A549 (cell line): Measurements from ENCODE around the gene CGB7.

Experiments
- CEBPB ChIP-seq, 2 experiments: fragments of >200 bp in 1 of 2; sonication (Bioruptor Twin) in 1 of 2; formaldehyde crosslinking in 1 of 2; IDR thresholded peaks; 2 replicates each; pipeline ENCODE4 v1.6.1; 2012 to 2016
- CTCF ChIP-seq: fragments of >200 bp; sonication (Bioruptor Twin); formaldehyde crosslinking; IDR thresholded peaks from 3 replicates; pipeline ENCODE4 v1.5.1; 2016
- ESRRA ChIP-seq: fragments of 150-350 bp; IDR thresholded peaks from 2 replicates; pipeline ENCODE4 v1.6.1; 2014; ENCODE audit warnings: mild to moderate bottlenecking, low read length, borderline replicate concordance
- FOSL2 ChIP-seq, 2 experiments: fragments of 450-650 bp in 1 of 2; fragments of >200 bp in 1 of 2; sonication (Bioruptor Twin) in 1 of 2; formaldehyde crosslinking; IDR thresholded peaks; 2 replicates each; pipeline versions ENCODE4 v1.5.0 to v1.6.1; 2016 to 2020; ENCODE audit warnings: mild to moderate bottlenecking in 1 of 2, moderate library complexity in 1 of 2
- JUN ChIP-seq, 2 experiments: fragments of >200 bp; sonication (Bioruptor Twin); formaldehyde crosslinking; IDR thresholded peaks; 2 replicates in 1 of 2; 3 replicates in 1 of 2; pipeline ENCODE4 v1.6.1; 2016 to 2017
- KDM5A ChIP-seq: fragments of 200-600 bp; sonication (generic); IDR thresholded peaks from 2 replicates; pipeline ENCODE4 v1.6.1; 2016; ENCODE audit warnings: antibody characterized with exemption, mild to moderate bottlenecking
- MAZ ChIP-seq: fragments of 150-350 bp; IDR thresholded peaks from 2 replicates; pipeline ENCODE4 v1.6.1; 2014; ENCODE audit warnings: antibody characterized with exemption, low read depth, low read length, borderline replicate concordance
- NPAS2 ChIP-seq: fragments of 250-450 bp; sonication (Bioruptor Pico); IDR thresholded peaks from 2 replicates; pipeline ENCODE4 v1.8.0; 2022; ENCODE audit warnings: mild to moderate bottlenecking, moderate library complexity, borderline replicate concordance
- PBX3 ChIP-seq: IDR thresholded peaks from 2 replicates; pipeline ENCODE4 v1.6.1; 2012
- PHF8 ChIP-seq: fragments of 200-600 bp; sonication (generic); IDR thresholded peaks from 2 replicates; pipeline ENCODE4 v1.6.1; 2016; ENCODE audit warnings: low read depth, mild to moderate bottlenecking, antibody characterized with exemption, moderate library complexity, borderline replicate concordance
- POLR2A ChIP-seq: IDR thresholded peaks from 2 replicates; pipeline ENCODE4 v1.6.1; 2012; ENCODE audit warnings: mild to moderate bottlenecking, low read length
- RAD21 ChIP-seq, 2 experiments: fragments of >200 bp in 1 of 2; sonication (Bioruptor Twin) in 1 of 2; formaldehyde crosslinking in 1 of 2; IDR thresholded peaks in 1 of 2; conservative IDR thresholded peaks in 1 of 2; 2 replicates in 1 of 2; 3 replicates in 1 of 2; pipeline ENCODE4 v1.6.1; 2012 to 2018; ENCODE audit warnings: inconsistent platforms in 1 of 2
- SMC3 ChIP-seq: fragments of >200 bp; sonication (Bioruptor Twin); formaldehyde crosslinking; IDR thresholded peaks from 3 replicates; pipeline ENCODE4 v1.6.1; 2018; ENCODE audit warnings: inconsistent platforms
- ZC3H11A ChIP-seq: fragments of 450-650 bp; IDR thresholded peaks from 2 replicates; pipeline ENCODE4 v1.6.1; 2014; ENCODE audit warnings: antibody characterized with exemption, mild to moderate bottlenecking

GRCh38 chr19:49067554-49067953 lies 10.0 kb upstream of the CGB7 start:
- TF ChIP-seq CTCF (no peak), PHF8 (no peak), PBX3 (no peak), JUN (IDR thresholded peaks at IDR 0.05) (no peak), MAZ (no peak), POLR2A (no peak), RAD21 (conservative IDR thresholded peaks at IDR 0.05 in 1 of 2, IDR thresholded peaks at IDR 0.05 in 1 of 2) (no peak), SMC3 (no peak), FOSL2 (IDR thresholded peaks at IDR 0.05) (no peak), FOSL2 (CRISPR knock-in tag; IDR thresholded peaks at IDR 0.05) (no peak), ESRRA (no peak), NPAS2 (no peak), CEBPB (IDR thresholded peaks at IDR 0.05) (no peak), ZC3H11A (no peak), KDM5A (no peak)
